ENCODE results near the gene RSL1D1. TPM values are rescaled to one million over a fixed set of nuclear protein-coding genes. Genes with fewer than 3 reads are reported as not detected.
A peak's percentile ranks its signal among the peaks of the same experiment; 100 is the strongest.
"Not testable (repeated sequence)": the region's sequence is repeated elsewhere in the genome, so short reads cannot be mapped to it uniquely, and the experiment has no call there.

RSL1D1 gene
- polyA plus RNA-seq, 6 donors from 2014 or later: 69.7 to 240 (median 184) TPM

GRCh38 chr16:11835891-11836649 is 15.3 kb downstream of the RSL1D1 start:
- H3K36me3 Mint-ChIP-seq: peaks cover 10 to 21% of the 10 kb centered on the region in 2 donors
- H3K27ac Mint-ChIP-seq: peak overlapping the region in 4 of 6 donors; percentile 34 to 91 (median 59)
- no peak for ATAC-seq (ENCODE audit: low read depth in 2 of 2)
- no peak for DNase-seq
- H3K27me3 Mint-ChIP-seq: no peaks in the 10 kb centered on the region
- no peaks in the 10 kb centered on the region for H3K4me1 Mint-ChIP-seq
- peak overlapping the region in 1 of 8 donors; percentile 49 for H3K4me3 Mint-ChIP-seq
- no peaks in the 10 kb centered on the region for H3K9me3 Mint-ChIP-seq

GRCh38 chr16:11835309-11835708 is 16.0 kb downstream of the RSL1D1 start:
- Mint-ChIP-seq H3K9me3 (no peaks in the 10 kb centered on the region), H3K4me1 (no peaks in the 10 kb centered on the region), H3K36me3 (peaks cover 10 to 21% of the 10 kb centered on the region in 2 donors), H3K27ac (no peak overlapping the region), H3K27me3 (no peaks in the 10 kb centered on the region), H3K4me3 (no peak overlapping the region)
- ATAC-seq (ENCODE audit: low read depth in 2 of 2) (no peak), DNase-seq (no peak)

- H3K36me3 Mint-ChIP-seq: peaks cover 5 to 12% of the 10 kb centered on the region in 2 donors
- H3K27me3 Mint-ChIP-seq: no peaks in the 10 kb centered on the region
- DNase-seq (no peak), ATAC-seq (ENCODE audit: low read depth in 2 of 2) (no peak)
- H3K27ac Mint-ChIP-seq: no peak overlapping the region
- H3K4me3 Mint-ChIP-seq: no peak overlapping the region
- no peaks in the 10 kb centered on the region for H3K9me3 Mint-ChIP-seq
- no peaks in the 10 kb centered on the region for H3K4me1 Mint-ChIP-seq
Observed at GRCh38 chr16:11833951-11834695, 17.2 kb downstream of the RSL1D1 start.

GRCh38 chr16:11828696-11829095 is 22.6 kb downstream of the RSL1D1 start:
- no peak for DNase-seq
- Mint-ChIP-seq H3K4me1 (no peaks in the 10 kb centered on the region), H3K36me3 (no peaks in the 10 kb centered on the region), H3K9me3 (no peaks in the 10 kb centered on the region), H3K27ac (no peak overlapping the region), H3K4me3 (no peak overlapping the region), H3K27me3 (no peaks in the 10 kb centered on the region)
- ATAC-seq (ENCODE audit: low read depth in 2 of 2): no peak

GRCh38 chr16:11825520-11826165 is 25.7 kb downstream of the RSL1D1 start:
- ATAC-seq (ENCODE audit: low read depth in 2 of 2); H3K36me3 Mint-ChIP-seq; H3K27me3 Mint-ChIP-seq; H3K4me1 Mint-ChIP-seq; H3K27ac Mint-ChIP-seq; DNase-seq; H3K4me3 Mint-ChIP-seq; H3K9me3 Mint-ChIP-seq: not testable (repeated sequence)

- Mint-ChIP-seq H3K4me1 (no peaks in the 10 kb centered on the region), H3K36me3 (no peaks in the 10 kb centered on the region), H3K9me3 (no peaks in the 10 kb centered on the region), H3K4me3 (no peak overlapping the region), H3K27ac (no peak overlapping the region), H3K27me3 (no peaks in the 10 kb centered on the region)
- ATAC-seq (ENCODE audit: low read depth in 2 of 2): no peak
- no peak for DNase-seq
Observed at GRCh38 chr16:11824362-11824761, 27.0 kb downstream of the RSL1D1 start.

- not testable (repeated sequence) for H3K9me3 Mint-ChIP-seq; H3K4me3 Mint-ChIP-seq; DNase-seq; H3K4me1 Mint-ChIP-seq; H3K36me3 Mint-ChIP-seq; ATAC-seq (ENCODE audit: low read depth in 2 of 2); H3K27me3 Mint-ChIP-seq; H3K27ac Mint-ChIP-seq
Observed at GRCh38 chr16:11823645-11824044, 27.7 kb downstream of the RSL1D1 start.

GRCh38 chr16:11819798-11820197 is 31.5 kb downstream of the RSL1D1 start:
- no peak for DNase-seq
- no peaks in the 10 kb centered on the region for H3K27me3 Mint-ChIP-seq
- no peaks in the 10 kb centered on the region for H3K36me3 Mint-ChIP-seq
- no peaks in the 10 kb centered on the region for H3K4me1 Mint-ChIP-seq
- peak overlapping the region in 1 of 6 donors; percentile 4 for H3K27ac Mint-ChIP-seq
- H3K4me3 Mint-ChIP-seq: no peak overlapping the region
- no peaks in the 10 kb centered on the region for H3K9me3 Mint-ChIP-seq
- ATAC-seq (ENCODE audit: low read depth in 2 of 2): peak; percentile 37 to 50

- not testable (repeated sequence) for H3K4me1 Mint-ChIP-seq; H3K27me3 Mint-ChIP-seq; H3K9me3 Mint-ChIP-seq; DNase-seq; H3K4me3 Mint-ChIP-seq; H3K36me3 Mint-ChIP-seq; H3K27ac Mint-ChIP-seq; ATAC-seq (ENCODE audit: low read depth in 2 of 2)
Observed at GRCh38 chr16:11818970-11819369, 32.4 kb downstream of the RSL1D1 start.

GRCh38 chr16:11816123-11816522 is 35.2 kb downstream of the RSL1D1 start:
- ATAC-seq (ENCODE audit: low read depth in 2 of 2) (no peak), DNase-seq (no peak)
- no peaks in the 10 kb centered on the region for H3K9me3 Mint-ChIP-seq
- H3K27me3 Mint-ChIP-seq: no peaks in the 10 kb centered on the region
- peak overlapping the region in 1 of 8 donors; percentile 52 for H3K4me3 Mint-ChIP-seq
- H3K27ac Mint-ChIP-seq: no peak overlapping the region
- H3K4me1 Mint-ChIP-seq: peaks cover 0 to 5% (median 3%) of the 10 kb centered on the region in 3 donors
- no peaks in the 10 kb centered on the region for H3K36me3 Mint-ChIP-seq

- not testable (repeated sequence) for H3K27ac Mint-ChIP-seq; H3K4me3 Mint-ChIP-seq; DNase-seq; H3K9me3 Mint-ChIP-seq; ATAC-seq (ENCODE audit: low read depth in 2 of 2); H3K27me3 Mint-ChIP-seq; H3K36me3 Mint-ChIP-seq
- H3K4me1 Mint-ChIP-seq: peaks cover 0 to 13% (median 9%) of the 10 kb centered on the region in 3 donors
Observed at GRCh38 chr16:11814800-11815199, 36.5 kb downstream of the RSL1D1 start.

GRCh38 chr16:11806721-11807120 is 44.6 kb downstream of the RSL1D1 start:
- no peak for DNase-seq
- ATAC-seq (ENCODE audit: low read depth in 2 of 2): no peak
- Mint-ChIP-seq H3K27me3 (no peaks in the 10 kb centered on the region), H3K36me3 (no peaks in the 10 kb centered on the region), H3K27ac (no peak overlapping the region), H3K4me3 (no peak overlapping the region), H3K9me3 (peaks cover 0 to 8% (median 0%) of the 10 kb centered on the region in 7 donors), H3K4me1 (peaks cover 0 to 14% (median 9%) of the 10 kb centered on the region in 3 donors)

GRCh38 chr16:11805556-11805955 is 45.8 kb downstream of the RSL1D1 start:
- Mint-ChIP-seq H3K27ac (no peak overlapping the region), H3K27me3 (no peaks in the 10 kb centered on the region), H3K36me3 (no peaks in the 10 kb centered on the region), H3K4me1 (peaks cover 3 to 17% (median 9%) of the 10 kb centered on the region in 3 donors), H3K9me3 (peaks cover 0 to 8% (median 0%) of the 10 kb centered on the region in 7 donors), H3K4me3 (no peak overlapping the region)
- no peak for DNase-seq
- ATAC-seq (ENCODE audit: low read depth in 2 of 2): no peak
